Tibial artery (tissue), 4 donors: ENCODE data around the gene CABLES2.

Experiments
- DNase-seq, 2 donors: peaks; one replicate each; pipeline ENCODE4 v3.0.0-alpha.2; 2019
- H3K27ac ChIP-seq, 2 donors: fragments of 200-600 bp; sonication (generic) in 1 of 2; 1 replicate in 1 of 2; 2 replicates in 1 of 2; pipeline ENCODE4 v1.5.1; 2018 to 2019; ENCODE audit warnings: mild to moderate bottlenecking in 1 of 2
- H3K27me3 ChIP-seq, 2 donors: fragments of 200-600 bp; sonication (generic) in 1 of 2; one replicate each; pipeline versions ENCODE4 v1.5.1 to v1.6.0; 2016 to 2019
- H3K36me3 ChIP-seq, 3 donors: fragments of 200-600 bp; sonication (generic) in 2 of 3; one replicate each; pipeline ENCODE4 v1.5.1; 2016 to 2019; ENCODE audit warnings: mild to moderate bottlenecking in 2 of 3
- H3K4me1 ChIP-seq, 4 donors: fragments of 200-600 bp; sonication (generic) in 2 of 4; 1 replicate in 3 of 4; 2 replicates in 1 of 4; pipeline ENCODE4 v1.5.1; 2016 to 2019
- H3K4me3 ChIP-seq, 2 donors: fragments of 200-600 bp; sonication (generic) in 1 of 2; 1 replicate in 1 of 2; 2 replicates in 1 of 2; pipeline ENCODE4 v1.5.1; 2018 to 2019; ENCODE audit warnings: mild to moderate bottlenecking in 2 of 2
- H3K9me3 ChIP-seq, 3 donors: fragments of 200-600 bp; sonication (generic) in 1 of 3; one replicate each; pipeline ENCODE4 v1.5.1; 2016 to 2019
- intact Hi-C: fragments of 100-400 bp; cut with DNase I; formaldehyde crosslinking; loops from one replicate; pipeline ENCODE4 v1.15.0; 2023; ENCODE audit warnings: low total_unique reads
- TF ChIP-seq, protein P1 (sequence below), 2 experiments: fragments of 200-600 bp in 1 of 2; fragments of 450-650 bp in 1 of 2; IDR thresholded peaks; one replicate each; pipeline ENCODE4 v1.5.1; 2017 to 2019; ENCODE audit warnings: antibody characterized with exemption in 2 of 2, mild to moderate bottlenecking in 1 of 2, moderate library complexity in 1 of 2

The CABLES2 gene

GRCh38 chr20:62406635-62407176, 379 bp downstream of the CABLES2 start:
- H3K4me3 ChIP-seq = peak overlapping the region; percentile 72 to 76
- intact Hi-C loops = no loop called here
- H3K27me3 ChIP-seq = peaks cover 0 to 33% of the 10 kb centered on the region in 2 donors
- peak overlapping the region; percentile 65 to 76 for H3K27ac ChIP-seq
- H3K4me1 ChIP-seq = peaks cover 0 to 62% (median 31%) of the 10 kb centered on the region in 4 donors
- no peak for DNase-seq
- peaks cover 0 to 20% (median 0%) of the 10 kb centered on the region in 3 donors for H3K36me3 ChIP-seq
- no peaks in the 10 kb centered on the region for H3K9me3 ChIP-seq
- TF ChIP-seq, protein P1, sequence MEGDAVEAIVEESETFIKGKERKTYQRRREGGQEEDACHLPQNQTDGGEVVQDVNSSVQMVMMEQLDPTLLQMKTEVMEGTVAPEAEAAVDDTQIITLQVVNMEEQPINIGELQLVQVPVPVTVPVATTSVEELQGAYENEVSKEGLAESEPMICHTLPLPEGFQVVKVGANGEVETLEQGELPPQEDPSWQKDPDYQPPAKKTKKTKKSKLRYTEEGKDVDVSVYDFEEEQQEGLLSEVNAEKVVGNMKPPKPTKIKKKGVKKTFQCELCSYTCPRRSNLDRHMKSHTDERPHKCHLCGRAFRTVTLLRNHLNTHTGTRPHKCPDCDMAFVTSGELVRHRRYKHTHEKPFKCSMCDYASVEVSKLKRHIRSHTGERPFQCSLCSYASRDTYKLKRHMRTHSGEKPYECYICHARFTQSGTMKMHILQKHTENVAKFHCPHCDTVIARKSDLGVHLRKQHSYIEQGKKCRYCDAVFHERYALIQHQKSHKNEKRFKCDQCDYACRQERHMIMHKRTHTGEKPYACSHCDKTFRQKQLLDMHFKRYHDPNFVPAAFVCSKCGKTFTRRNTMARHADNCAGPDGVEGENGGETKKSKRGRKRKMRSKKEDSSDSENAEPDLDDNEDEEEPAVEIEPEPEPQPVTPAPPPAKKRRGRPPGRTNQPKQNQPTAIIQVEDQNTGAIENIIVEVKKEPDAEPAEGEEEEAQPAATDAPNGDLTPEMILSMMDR (IDR thresholded peaks at IDR 0.05) = no peak

DNA sequence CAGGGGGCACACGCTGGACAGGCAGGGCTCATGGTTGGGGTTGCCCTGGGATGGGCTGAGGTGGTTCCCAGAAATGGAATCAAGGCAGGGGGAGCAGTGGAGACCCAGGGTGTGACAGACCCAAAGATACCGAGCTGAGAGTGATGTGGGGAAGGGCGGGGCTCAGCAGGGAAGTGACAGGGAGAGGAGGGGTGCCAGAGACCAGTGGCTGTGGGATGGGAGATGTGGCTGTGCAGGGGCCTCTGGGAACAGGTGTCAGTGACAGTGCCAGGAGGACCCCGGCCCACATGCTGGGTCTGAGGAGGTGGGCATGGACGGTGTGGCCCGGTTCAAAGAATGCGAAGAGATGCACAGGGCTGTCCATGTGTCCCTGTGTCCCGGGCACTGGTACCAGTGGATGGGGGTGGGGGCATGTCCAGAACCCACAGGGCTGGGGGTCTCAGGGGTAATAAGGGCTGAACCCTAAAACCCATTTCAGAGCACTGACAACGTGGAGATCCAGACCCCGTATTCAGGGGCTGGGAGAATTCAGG, 1.0 kb downstream of the CABLES2 start:
- H3K4me1 ChIP-seq = peaks cover 0 to 55% (median 31%) of the 10 kb centered on the region in 4 donors
- TF ChIP-seq, protein P1 (IDR thresholded peaks at IDR 0.05) = no peak
- peaks cover 0 to 32% of the 10 kb centered on the region in 2 donors for H3K27me3 ChIP-seq
- peak overlapping the region; percentile 65 to 76 for H3K27ac ChIP-seq
- peaks cover 0 to 25% (median 0%) of the 10 kb centered on the region in 3 donors for H3K36me3 ChIP-seq
- no peaks in the 10 kb centered on the region for H3K9me3 ChIP-seq
- no peak for DNase-seq
- intact Hi-C loops = no loop called here
- H3K4me3 ChIP-seq = peak overlapping the region; percentile 72 to 76

DNA sequence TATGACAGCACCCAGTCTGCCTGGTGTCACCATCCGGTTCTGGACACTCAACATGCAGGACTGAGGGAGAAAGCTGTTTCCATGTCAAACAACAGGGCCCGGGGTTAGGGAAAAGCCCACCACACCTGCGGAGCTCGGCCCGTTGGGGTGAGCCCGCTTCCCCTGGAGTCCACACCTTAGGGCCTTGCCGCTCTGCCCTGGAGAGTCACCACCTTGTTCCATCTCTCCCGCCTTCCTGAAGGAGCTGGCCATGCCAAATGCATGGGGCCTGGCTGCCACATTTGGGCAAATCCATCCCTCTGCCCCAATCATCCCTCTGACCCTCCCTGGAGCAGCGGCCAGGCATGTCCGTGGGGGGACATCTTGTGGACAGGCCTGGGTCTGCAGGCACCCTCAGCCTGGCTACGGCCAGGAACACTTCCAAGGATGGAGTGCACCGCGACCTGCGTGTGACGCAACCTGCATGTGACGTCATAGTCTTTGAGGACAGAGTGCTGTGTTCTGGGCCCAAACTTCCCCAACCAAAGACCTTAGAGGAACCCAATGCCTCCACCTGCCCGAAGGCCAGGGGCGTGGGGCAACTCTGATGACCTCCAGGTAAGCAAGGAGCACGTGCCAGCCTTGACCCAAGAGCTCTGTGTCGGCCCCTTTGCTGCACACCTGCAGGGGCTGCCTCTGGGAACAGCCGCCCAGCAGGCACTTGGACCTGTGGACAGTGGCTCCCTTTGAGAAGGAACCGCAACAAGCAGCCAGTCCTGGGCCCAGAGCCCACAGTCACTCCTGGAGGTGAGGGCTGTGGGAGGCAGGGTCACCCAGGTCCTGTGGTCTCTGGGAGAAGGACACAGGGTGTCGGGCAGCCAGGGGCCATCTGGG, 1.7 kb downstream of the CABLES2 start:
- DNase-seq = peak; percentile 42 to 78
- TF ChIP-seq, protein P1 (IDR thresholded peaks at IDR 0.05) = peak; percentile 56 to 63
- intact Hi-C loops = no loop called here
- H3K27me3 ChIP-seq = peaks cover 0 to 26% of the 10 kb centered on the region in 2 donors
- no peak overlapping the region for H3K4me3 ChIP-seq
- H3K27ac ChIP-seq = peak overlapping the region; percentile 13 to 76
- H3K36me3 ChIP-seq = peaks cover 0 to 25% (median 0%) of the 10 kb centered on the region in 3 donors
- no peaks in the 10 kb centered on the region for H3K9me3 ChIP-seq
- H3K4me1 ChIP-seq = peaks cover 0 to 53% (median 31%) of the 10 kb centered on the region in 4 donors

DNA sequence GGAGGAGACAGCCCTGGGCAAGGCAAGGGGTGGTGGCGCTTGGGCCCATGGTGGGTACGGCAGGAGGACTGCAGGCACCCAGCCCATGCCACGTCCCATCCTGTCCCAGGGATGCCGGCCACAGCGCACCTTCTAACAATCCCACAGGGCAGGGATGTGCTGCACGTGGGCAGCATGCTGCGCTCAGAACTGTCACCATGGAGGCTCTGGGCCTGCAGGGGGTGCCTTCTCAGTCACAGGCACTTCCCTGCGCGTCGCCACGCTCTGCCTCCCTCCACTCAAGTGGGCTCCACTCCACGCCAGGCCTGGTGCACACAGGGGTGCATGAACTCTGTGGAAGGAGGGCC, 2.4 kb downstream of the CABLES2 start:
- Histone ChIP-seq H3K4me3 (no peak overlapping the region), H3K27me3 (peaks cover 0 to 20% of the 10 kb centered on the region in 2 donors), H3K27ac (no peak overlapping the region), H3K9me3 (no peaks in the 10 kb centered on the region), H3K4me1 (peaks cover 0 to 47% (median 28%) of the 10 kb centered on the region in 4 donors), H3K36me3 (peaks cover 0 to 25% (median 0%) of the 10 kb centered on the region in 3 donors)
- intact Hi-C loops = no loop called here
- TF ChIP-seq, protein P1 (IDR thresholded peaks at IDR 0.05) = no peak
- DNase-seq = no peak

DNA sequence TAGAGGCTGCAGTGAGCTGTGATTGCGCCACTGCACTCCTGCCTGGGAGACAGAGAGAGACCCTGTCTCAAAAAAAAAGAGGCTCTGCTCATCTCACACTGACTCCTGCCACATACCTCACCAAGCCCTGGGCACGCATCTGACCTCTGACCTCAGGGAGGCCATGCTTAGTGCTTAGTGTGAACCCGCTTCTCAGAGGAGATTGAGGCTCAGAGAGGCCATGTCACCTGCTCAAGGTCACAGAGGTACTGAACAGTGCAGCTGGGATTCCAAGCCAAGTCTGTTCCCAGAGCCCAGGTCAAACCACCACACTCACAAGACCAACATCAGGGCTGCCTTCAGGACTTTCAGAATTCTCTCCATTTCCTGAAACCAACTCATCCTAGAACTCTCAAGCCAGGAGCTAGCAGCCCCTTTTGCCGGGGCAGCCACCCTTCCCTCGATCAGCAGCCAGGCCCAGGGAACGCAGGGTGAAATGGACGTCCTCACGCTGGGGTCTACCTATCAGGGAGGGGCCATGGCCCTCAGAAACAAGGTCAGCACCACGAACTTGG, 2.9 kb downstream of the CABLES2 start:
- TF ChIP-seq, protein P1 (IDR thresholded peaks at IDR 0.05) = no peak
- peaks cover 0 to 25% (median 0%) of the 10 kb centered on the region in 3 donors for H3K36me3 ChIP-seq
- H3K9me3 ChIP-seq = no peaks in the 10 kb centered on the region
- no peak overlapping the region for H3K27ac ChIP-seq
- H3K4me1 ChIP-seq = peaks cover 0 to 42% (median 27%) of the 10 kb centered on the region in 4 donors
- no peak overlapping the region for H3K4me3 ChIP-seq
- H3K27me3 ChIP-seq = peaks cover 0 to 17% of the 10 kb centered on the region in 2 donors
- DNase-seq = no peak
- intact Hi-C loops = no loop called here
